SK-N-SH treated with all-trans-retinoic acid at 6 μM for 48 hours (cell line): ENCODE data around the gene RASA3.

Experiments used
- ATAC-seq: fragments of 200-7000 bp; cut with Tn5 transposase; 3 replicates; pipeline ENCODE4 v1.9.1; 2020; ENCODE audit warnings: mild to moderate bottlenecking, moderate library complexity
- BACH2 ChIP-seq: fragments of 250-450 bp; sonication (Bioruptor Pico); IDR thresholded peaks from 2 replicates; pipeline ENCODE4 v1.9.0; 2021; ENCODE audit warnings: mild to moderate bottlenecking, borderline replicate concordance
- CSDC2 ChIP-seq: fragments of 250-450 bp; sonication (Bioruptor Pico); IDR thresholded peaks from 2 replicates; pipeline ENCODE4 v1.5.0; 2020; ENCODE audit warnings: mild to moderate bottlenecking, moderate library complexity
- ESRRG ChIP-seq: fragments of 250-450 bp; sonication (Bioruptor Pico); IDR thresholded peaks from 2 replicates; pipeline ENCODE4 v1.6.1; 2021; ENCODE audit warnings: mild to moderate bottlenecking
- GLIS3 ChIP-seq: fragments of 250-450 bp; sonication (Bioruptor Pico); IDR thresholded peaks from 2 replicates; pipeline ENCODE4 v1.5.0; 2020; ENCODE audit warnings: mild to moderate bottlenecking, moderate library complexity
- ISL1 ChIP-seq: fragments of 250-450 bp; sonication (Bioruptor Pico); IDR thresholded peaks from 2 replicates; pipeline ENCODE4 v2.1.2; 2022; ENCODE audit warnings: mild to moderate bottlenecking, moderate library complexity
- OSR1 ChIP-seq: fragments of 250-450 bp; sonication (Bioruptor Pico); IDR thresholded peaks from 2 replicates; pipeline ENCODE4 v1.8.0; 2022; ENCODE audit warnings: moderate library complexity, mild to moderate bottlenecking, inconsistent platforms
- POU6F1 ChIP-seq: fragments of 250-450 bp; sonication (Bioruptor Pico); IDR thresholded peaks from 2 replicates; pipeline ENCODE4 v1.8.0; 2021; ENCODE audit warnings: low read depth, mild to moderate bottlenecking, moderate library complexity, borderline replicate concordance
- PPARA ChIP-seq: fragments of 250-450 bp; sonication (Bioruptor Pico); IDR thresholded peaks from 2 replicates; pipeline ENCODE4 v1.5.0; 2020; ENCODE audit warnings: mild to moderate bottlenecking, borderline replicate concordance
- RARB ChIP-seq: fragments of 250-450 bp; sonication (Bioruptor Pico); IDR thresholded peaks from 2 replicates; pipeline ENCODE4 v1.8.0; 2021; ENCODE audit warnings: mild to moderate bottlenecking, moderate library complexity
- SNAI2 ChIP-seq: fragments of 250-450 bp; sonication (Bioruptor Pico); IDR thresholded peaks from 2 replicates; pipeline ENCODE4 v1.5.0; 2020; ENCODE audit warnings: mild to moderate bottlenecking, moderate library complexity
- TCF4 ChIP-seq: fragments of 250-450 bp; sonication (Bioruptor Pico); IDR thresholded peaks from 2 replicates; pipeline ENCODE4 v1.8.0; 2021; ENCODE audit warnings: mild to moderate bottlenecking, moderate library complexity, borderline replicate concordance
- TSHZ2 ChIP-seq: fragments of 250-450 bp; sonication (Bioruptor Pico); IDR thresholded peaks from 2 replicates; pipeline ENCODE4 v1.5.0; 2020; ENCODE audit warnings: mild to moderate bottlenecking, moderate library complexity
- ZC3H10 ChIP-seq: fragments of 250-450 bp; sonication (Bioruptor Pico); IDR thresholded peaks from 2 replicates; pipeline ENCODE4 v1.5.1; 2021; ENCODE audit warnings: mild to moderate bottlenecking, moderate library complexity
- ZFP3 ChIP-seq: fragments of 250-450 bp; sonication (Bioruptor Pico); IDR thresholded peaks from 2 replicates; pipeline ENCODE4 v1.5.0; 2020; ENCODE audit warnings: mild to moderate bottlenecking, moderate library complexity
- ZFP30 ChIP-seq: fragments of 450-650 bp; formaldehyde crosslinking; IDR thresholded peaks from 2 replicates; pipeline ENCODE4 v1.5.0; 2022; ENCODE audit warnings: mild to moderate bottlenecking, moderate library complexity
- ZNF565 ChIP-seq: fragments of 450-650 bp; formaldehyde crosslinking; conservative IDR thresholded peaks from 2 replicates; pipeline ENCODE4 v1.5.0; 2020; ENCODE audit warnings: low read depth, mild to moderate bottlenecking, moderate library complexity
- ZNF70 ChIP-seq: fragments of 450-650 bp; formaldehyde crosslinking; IDR thresholded peaks from 2 replicates; pipeline ENCODE4 v1.5.0; 2020; ENCODE audit warnings: mild to moderate bottlenecking, moderate library complexity
- ZNF8 ChIP-seq: fragments of 450-650 bp; formaldehyde crosslinking; IDR thresholded peaks from 2 replicates; pipeline ENCODE4 v1.5.0; 2020; ENCODE audit warnings: mild to moderate bottlenecking, moderate library complexity
- TF ChIP-seq, protein P1 (sequence below): fragments of 250-450 bp; sonication (Bioruptor Pico); IDR thresholded peaks from 2 replicates; pipeline ENCODE4 v1.5.1; 2021; ENCODE audit warnings: mild to moderate bottlenecking, moderate library complexity
- TF ChIP-seq, protein P2 (sequence below): fragments of 250-450 bp; sonication (Bioruptor Pico); IDR thresholded peaks from 2 replicates; pipeline ENCODE4 v1.8.0; 2020; ENCODE audit warnings: mild to moderate bottlenecking, moderate library complexity, borderline replicate concordance
- TF ChIP-seq, protein P3 (sequence below): fragments of 250-450 bp; sonication (Bioruptor Pico); IDR thresholded peaks from 2 replicates; pipeline ENCODE4 v1.5.1; 2020; ENCODE audit warnings: low read depth, mild to moderate bottlenecking, moderate library complexity

RASA3 gene

DNA sequence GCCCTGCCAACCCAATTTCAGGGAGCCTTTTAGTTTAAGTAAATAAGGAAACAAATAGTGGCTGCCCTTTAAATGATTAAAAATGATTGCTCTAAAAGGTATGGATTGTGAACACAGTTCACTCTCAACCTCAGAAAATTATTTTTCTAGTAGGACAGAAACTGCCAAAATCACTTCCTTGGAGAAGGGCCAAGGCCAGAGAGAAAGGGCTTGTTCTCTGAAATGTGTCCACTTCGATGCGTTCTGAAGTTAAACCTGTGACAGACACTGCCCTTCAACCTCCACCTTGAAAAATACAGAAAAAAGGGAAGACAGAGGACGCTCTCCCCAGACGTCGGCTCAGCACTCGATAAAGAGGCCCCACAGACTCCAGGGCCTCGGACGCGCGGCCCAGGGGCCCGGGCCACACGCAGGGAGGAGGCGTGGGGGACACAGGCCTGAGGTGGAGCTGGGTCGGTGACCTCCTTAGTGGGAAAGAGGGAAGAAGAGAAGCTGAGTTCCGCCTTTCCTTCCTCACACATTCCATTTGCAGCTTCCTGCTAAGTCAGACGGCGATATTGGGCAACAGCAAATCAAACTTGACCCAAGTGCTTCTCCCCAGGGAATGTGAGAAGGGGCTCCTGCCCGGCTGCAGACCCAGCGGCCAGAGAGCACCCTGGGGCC is 63.6 kb downstream of the RASA3 start:
- ATAC-seq = no peak
- TF ChIP-seq ZNF70 (CRISPR knock-in tag) (no peak), TSHZ2 (CRISPR knock-in tag) (no peak), ISL1 (CRISPR knock-in tag) (no peak), ZC3H10 (CRISPR knock-in tag) (no peak), TCF4 (CRISPR knock-in tag) (no peak), BACH2 (CRISPR knock-in tag) (no peak), SNAI2 (CRISPR knock-in tag) (no peak), RARB (CRISPR knock-in tag) (no peak)
- TF ChIP-seq, protein P1, sequence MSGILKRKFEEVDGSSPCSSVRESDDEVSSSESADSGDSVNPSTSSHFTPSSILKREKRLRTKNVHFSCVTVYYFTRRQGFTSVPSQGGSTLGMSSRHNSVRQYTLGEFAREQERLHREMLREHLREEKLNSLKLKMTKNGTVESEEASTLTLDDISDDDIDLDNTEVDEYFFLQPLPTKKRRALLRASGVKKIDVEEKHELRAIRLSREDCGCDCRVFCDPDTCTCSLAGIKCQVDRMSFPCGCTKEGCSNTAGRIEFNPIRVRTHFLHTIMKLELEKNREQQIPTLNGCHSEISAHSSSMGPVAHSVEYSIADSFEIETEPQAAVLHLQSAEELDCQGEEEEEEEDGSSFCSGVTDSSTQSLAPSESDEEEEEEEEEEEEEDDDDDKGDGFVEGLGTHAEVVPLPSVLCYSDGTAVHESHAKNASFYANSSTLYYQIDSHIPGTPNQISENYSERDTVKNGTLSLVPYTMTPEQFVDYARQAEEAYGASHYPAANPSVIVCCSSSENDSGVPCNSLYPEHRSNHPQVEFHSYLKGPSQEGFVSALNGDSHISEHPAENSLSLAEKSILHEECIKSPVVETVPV (CRISPR knock-in tag) = no peak

DNA sequence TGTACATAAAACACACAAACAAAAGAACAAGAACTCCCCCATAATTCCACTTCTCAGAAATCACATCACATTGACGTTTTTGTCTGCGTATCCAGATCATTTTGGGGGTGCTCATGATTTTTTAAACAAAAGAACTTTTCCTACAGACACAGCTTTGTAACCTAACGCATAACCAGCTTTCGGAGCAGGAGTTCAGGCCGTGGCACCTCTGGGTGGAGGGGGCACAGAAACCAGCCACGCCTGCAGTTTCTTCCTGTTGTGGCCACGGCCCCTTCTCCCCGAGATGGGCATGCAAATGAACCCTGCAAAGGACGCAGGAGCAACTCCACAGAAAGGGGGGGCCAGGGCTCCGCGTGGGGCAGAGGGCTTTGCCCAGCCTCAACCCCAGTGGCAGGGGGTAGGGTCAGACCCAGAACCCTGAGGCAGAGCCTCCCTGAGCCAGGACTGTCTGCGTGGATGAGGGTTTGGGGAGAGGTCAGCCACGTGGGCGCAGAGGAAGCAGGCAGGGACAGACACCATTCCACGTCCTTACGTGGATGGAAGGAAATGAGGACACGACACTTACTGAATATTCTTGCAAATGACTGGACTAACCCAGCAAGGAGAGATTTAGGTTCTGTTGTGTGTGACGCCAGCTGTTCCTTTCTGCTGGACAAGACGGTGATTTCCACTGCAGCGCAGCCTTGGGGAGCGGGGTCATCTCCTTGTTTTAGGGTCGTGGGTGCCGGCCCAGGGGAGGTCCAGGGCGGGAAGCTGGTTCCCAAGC is 64.4 kb downstream of the RASA3 start:
- no peak for ATAC-seq
- TF ChIP-seq ISL1 (CRISPR knock-in tag) (no peak), ZC3H10 (CRISPR knock-in tag) (no peak), ZNF565 (CRISPR knock-in tag) (no peak), ESRRG (CRISPR knock-in tag) (no peak), BACH2 (CRISPR knock-in tag) (no peak), PPARA (CRISPR knock-in tag) (no peak), POU6F1 (no peak), TSHZ2 (CRISPR knock-in tag) (no peak)
- TF ChIP-seq, protein P2, sequence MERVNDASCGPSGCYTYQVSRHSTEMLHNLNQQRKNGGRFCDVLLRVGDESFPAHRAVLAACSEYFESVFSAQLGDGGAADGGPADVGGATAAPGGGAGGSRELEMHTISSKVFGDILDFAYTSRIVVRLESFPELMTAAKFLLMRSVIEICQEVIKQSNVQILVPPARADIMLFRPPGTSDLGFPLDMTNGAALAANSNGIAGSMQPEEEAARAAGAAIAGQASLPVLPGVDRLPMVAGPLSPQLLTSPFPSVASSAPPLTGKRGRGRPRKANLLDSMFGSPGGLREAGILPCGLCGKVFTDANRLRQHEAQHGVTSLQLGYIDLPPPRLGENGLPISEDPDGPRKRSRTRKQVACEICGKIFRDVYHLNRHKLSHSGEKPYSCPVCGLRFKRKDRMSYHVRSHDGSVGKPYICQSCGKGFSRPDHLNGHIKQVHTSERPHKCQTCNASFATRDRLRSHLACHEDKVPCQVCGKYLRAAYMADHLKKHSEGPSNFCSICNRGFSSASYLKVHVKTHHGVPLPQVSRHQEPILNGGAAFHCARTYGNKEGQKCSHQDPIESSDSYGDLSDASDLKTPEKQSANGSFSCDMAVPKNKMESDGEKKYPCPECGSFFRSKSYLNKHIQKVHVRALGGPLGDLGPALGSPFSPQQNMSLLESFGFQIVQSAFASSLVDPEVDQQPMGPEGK (CRISPR knock-in tag) = no peak

- no peak for ATAC-seq
- no peak for TF ChIP-seq BACH2 (CRISPR knock-in tag)
- TF ChIP-seq GLIS3 (CRISPR knock-in tag) = no peak
- TF ChIP-seq CSDC2 (CRISPR knock-in tag) = no peak
- no peak for TF ChIP-seq ESRRG (CRISPR knock-in tag)
- TF ChIP-seq ZNF8 (CRISPR knock-in tag) = no peak
- no peak for TF ChIP-seq OSR1
- TF ChIP-seq, protein P3, sequence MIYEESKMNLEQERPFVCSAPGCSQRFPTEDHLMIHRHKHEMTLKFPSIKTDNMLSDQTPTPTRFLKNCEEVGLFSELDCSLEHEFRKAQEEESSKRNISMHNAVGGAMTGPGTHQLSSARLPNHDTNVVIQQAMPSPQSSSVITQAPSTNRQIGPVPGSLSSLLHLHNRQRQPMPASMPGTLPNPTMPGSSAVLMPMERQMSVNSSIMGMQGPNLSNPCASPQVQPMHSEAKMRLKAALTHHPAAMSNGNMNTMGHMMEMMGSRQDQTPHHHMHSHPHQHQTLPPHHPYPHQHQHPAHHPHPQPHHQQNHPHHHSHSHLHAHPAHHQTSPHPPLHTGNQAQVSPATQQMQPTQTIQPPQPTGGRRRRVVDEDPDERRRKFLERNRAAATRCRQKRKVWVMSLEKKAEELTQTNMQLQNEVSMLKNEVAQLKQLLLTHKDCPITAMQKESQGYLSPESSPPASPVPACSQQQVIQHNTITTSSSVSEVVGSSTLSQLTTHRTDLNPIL (CRISPR knock-in tag) = no peak
- TF ChIP-seq TSHZ2 (CRISPR knock-in tag) = no peak
- TF ChIP-seq ZFP30 (CRISPR knock-in tag) = no peak
- TF ChIP-seq SNAI2 (CRISPR knock-in tag) = no peak
- no peak for TF ChIP-seq ZFP3 (CRISPR knock-in tag)
- TF ChIP-seq RARB (CRISPR knock-in tag) = no peak
- no peak for TF ChIP-seq ZNF565 (CRISPR knock-in tag)
These were observed 65.0 kb downstream of the RASA3 start for GRCh38 chr13:114067381-114067885.
